Stromal cell of bone marrow (primary cell): ENCODE measurements around the gene ZNF850.
A peak's percentile ranks its signal among the peaks of the same experiment; 100 is the strongest.

Experiments
- DNase-seq: peaks from one replicate; pipeline ENCODE4 v3.0.0-alpha.2; 2012; ENCODE audit warnings: low read depth

Gene ZNF850

DNA sequence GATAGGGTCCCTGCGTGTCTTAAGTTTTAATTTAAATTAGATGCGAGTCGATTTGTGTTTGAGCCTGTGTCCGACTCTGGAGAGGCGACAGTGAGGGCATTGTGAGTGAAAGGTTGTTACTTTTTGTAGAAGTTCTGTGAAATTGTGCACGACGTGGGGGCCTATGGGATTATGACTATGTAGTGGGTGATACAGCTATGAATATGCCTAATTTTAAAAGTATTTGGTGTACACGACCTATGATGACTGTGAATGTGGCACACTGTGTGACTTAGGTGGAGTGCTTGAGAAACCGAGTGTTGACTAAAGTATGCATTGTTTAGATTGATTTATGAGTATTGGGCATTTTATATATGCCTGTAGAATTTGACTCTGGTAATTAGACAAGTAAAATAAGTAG lies 84.5 kb downstream of the ZNF850 start:
- DNase-seq, result no peak

DNA sequence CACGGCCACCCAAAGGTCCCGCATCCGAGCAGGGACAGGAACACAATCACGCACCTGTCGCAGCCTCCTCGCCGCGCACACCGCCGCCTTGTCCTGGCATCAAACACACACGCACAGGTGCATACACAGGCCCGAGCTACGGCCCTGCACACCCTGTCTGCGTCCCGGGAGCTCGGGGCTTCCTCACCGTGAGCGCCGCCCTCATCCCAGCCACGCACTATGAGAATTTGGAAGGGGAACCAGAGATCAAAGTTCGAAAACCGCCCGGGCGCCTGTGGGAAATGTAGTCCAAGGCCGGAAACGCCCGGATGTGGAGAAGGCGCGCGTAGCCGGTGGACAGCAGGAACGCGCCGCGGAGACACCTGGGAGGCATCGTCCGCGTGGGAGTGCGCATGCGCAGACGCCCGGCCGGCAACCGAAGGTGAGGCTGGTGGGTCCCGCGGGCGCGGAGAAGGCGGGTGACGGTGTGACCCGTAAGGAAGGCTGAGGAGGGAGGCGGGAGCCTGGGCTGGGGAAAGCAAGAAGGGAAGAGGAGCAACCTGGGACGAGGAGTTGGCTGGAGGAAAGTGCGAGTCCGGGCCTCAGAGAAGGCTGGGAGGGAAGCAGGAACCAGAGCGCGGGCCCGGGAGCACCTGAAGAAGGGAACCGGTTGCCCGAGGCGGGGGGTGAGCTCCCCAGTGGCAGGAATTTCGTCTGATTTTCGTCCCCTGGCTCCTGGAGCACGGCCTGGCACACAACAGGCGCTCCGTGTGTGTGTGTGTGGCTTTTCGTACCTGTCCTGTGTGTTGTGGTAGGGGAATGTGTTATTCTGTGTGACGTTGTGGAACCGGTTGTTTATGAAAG lies 85.2 kb downstream of the ZNF850 start, which contains the start of gene ZNF567:
ZNF567 (plus strand) TSS at position 399 of the 843 bp plus-strand sequence. CDS start 7,256 bp downstream, outside the sequence.
- DNase-seq, result peak; percentile 93

GRCh38 chr19:36686365-36687213 lies 86.0 kb downstream of the ZNF850 start:
- no peak for DNase-seq

GRCh38 chr19:36685835-36686234 lies 86.8 kb downstream of the ZNF850 start:
- DNase-seq, result no peak

DNA sequence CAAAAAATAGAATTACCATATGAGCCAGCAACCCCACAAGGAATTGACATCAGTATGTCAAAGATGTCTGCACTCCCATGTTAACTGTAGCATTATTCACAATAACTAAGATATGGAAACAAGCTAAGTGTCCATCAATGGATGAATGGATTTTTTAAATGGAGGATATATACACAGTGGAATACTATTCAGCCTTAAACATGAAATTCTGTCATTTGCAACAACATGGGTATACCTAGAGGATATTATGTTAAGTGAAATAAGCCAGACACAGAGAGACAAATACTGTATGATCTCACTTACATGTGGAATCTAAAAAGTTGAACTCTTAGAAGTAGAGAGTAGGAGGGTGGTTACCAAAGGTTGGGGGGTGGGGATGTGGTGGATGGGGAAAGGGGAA lies 93.2 kb downstream of the ZNF850 start:
- no peak for DNase-seq

- no peak for DNase-seq
Measured at GRCh38 chr19:36674201-36674600, 98.4 kb downstream of the ZNF850 start.

DNA sequence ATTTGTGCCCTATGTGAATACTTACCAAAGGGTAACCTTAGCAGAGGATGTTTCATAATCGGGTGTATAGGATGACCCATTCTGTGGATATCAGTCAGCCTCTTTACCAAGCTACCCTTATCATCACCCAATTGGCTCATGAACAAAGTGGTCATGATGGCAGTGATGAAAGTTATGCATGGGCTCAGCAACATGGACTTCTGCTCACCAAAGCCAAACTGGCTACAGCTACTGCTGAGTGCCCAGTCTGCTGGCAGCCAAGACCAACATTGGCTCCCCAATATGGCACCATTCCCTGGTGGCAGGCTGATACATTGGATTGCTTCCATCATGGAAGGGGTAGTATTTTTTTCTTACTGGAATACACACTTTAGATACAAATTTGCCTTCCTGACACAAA lies 100.2 kb downstream of the ZNF850 start:
- DNase-seq, result no peak

GRCh38 chr19:36668646-36669045 lies 104.0 kb downstream of the ZNF850 start:
- no peak for DNase-seq

DNA sequence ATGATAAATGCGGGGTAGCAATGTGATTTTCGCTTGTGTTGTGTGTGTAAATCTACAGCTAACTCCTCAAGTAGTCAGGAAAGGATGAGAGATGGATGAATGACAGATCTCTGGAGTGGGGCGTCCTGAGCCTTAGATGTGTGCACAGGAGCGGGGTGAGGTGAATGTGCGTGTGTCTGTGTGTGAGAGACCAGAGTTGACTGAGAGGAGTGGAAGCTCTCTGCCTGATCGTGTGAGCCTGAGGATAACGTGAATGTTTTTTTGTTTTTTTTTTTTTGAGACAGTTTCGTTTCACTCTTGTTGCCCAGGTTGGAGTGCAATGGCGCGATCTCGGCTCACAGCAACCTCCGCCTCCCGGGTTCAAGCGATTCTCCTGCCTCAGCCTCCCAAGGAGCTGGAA lies 106.8 kb downstream of the ZNF850 start:
- no peak for DNase-seq
